ENCODE measurements around the gene CXCR3. TPM values are rescaled to one million over a fixed set of nuclear protein-coding genes. Genes with fewer than 3 reads are reported as not detected.
A peak's percentile ranks its signal among the peaks of the same experiment; 100 is the strongest.

Gene CXCR3
- total and polyA plus RNA-seq, 10 of the 15 experiments (the other 5 are each of a cell fraction or from before 2014, with no cell fraction given), result 1.4 to 48.2 (median 15.7) TPM

DNA sequence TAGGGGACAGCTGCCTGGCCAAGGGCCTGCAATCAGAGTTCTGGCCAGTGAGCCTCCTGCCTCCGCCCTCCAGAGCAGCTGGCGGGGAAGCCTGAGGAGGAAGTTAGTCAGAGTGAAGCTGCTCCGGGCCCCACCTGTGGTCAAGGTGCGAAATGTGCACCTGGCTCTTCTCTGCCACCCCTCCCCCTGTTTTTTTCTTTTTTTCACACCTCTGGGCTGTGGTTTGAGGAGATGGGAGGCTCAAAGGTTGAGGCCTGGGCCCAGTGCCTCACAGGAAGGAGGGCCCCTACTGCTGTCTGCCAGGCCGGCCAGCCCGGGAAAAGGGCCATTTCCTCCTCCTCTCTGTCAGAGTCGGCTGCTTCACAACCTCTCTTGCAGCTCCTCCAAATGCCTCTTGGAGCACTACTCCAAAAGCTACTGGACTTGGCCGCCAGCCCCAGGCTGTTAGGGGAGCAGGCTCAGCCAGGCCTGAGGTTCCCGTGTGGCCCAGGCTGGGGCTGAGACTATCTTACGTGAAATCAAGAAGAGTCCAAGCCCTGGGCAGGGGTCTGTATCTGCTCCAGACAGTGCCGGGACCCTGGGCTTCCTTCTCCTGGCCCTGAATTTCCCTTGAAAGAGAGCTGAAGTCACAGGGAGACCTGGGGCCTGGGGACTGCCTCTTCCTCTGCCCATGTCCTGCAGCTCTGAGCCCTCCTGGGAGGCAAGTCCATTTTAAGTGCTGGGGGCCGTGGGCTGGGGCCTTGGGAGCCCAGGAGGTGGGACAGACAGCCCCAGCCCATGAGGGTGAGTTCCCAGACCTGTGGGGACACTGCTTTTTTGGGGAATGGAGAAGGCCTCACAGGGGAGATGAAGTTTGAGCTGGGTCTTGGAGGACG, 4.5 kb upstream of the CXCR3 start (continued):
- TF ChIP-seq, protein P1, sequence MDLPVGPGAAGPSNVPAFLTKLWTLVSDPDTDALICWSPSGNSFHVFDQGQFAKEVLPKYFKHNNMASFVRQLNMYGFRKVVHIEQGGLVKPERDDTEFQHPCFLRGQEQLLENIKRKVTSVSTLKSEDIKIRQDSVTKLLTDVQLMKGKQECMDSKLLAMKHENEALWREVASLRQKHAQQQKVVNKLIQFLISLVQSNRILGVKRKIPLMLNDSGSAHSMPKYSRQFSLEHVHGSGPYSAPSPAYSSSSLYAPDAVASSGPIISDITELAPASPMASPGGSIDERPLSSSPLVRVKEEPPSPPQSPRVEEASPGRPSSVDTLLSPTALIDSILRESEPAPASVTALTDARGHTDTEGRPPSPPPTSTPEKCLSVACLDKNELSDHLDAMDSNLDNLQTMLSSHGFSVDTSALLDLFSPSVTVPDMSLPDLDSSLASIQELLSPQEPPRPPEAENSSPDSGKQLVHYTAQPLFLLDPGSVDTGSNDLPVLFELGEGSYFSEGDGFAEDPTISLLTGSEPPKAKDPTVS (IDR thresholded peaks at IDR 0.05; ENCODE audit: low read depth, low read length), result no peak
- TF ChIP-seq CUX1 (IDR thresholded peaks at IDR 0.05; ENCODE audit: insufficient replicate concordance, low read depth, low read length) (no peak), NFYA (IDR thresholded peaks at IDR 0.05; ENCODE audit: borderline replicate concordance, low read depth, low read length) (no peak), POU2F2 (IDR thresholded peaks at IDR 0.05; ENCODE audit: borderline replicate concordance, low read depth, low read length) (peak; percentile 75; the same call in 2 of the 3 replicates), CEBPB (IDR thresholded peaks at IDR 0.05; ENCODE audit: borderline replicate concordance in 1 of 2, low read depth in 2 of 2, low read length in 2 of 2) (no peak), SIX5 (IDR thresholded peaks at IDR 0.05; ENCODE audit: low read depth, low read length, severe bottlenecking) (no peak), MYB (IDR thresholded peaks at IDR 0.05; ENCODE audit: borderline replicate concordance, low read depth, low read length) (peak; percentile 66; the same call in 1 of the 2 replicates), ZBED1 (IDR thresholded peaks at IDR 0.05; ENCODE audit: borderline replicate concordance) (no peak; the same call in 1 of the 2 replicates), NFXL1 (IDR thresholded peaks at IDR 0.05; ENCODE audit: borderline replicate concordance) (no peak), IRF5 (IDR thresholded peaks at IDR 0.05; ENCODE audit: borderline replicate concordance) (no peak), HCFC1 (IDR thresholded peaks at IDR 0.05; ENCODE audit: low read length) (no peak), ATF7 (IDR thresholded peaks at IDR 0.05; ENCODE audit: low read depth) (peak; percentile 74), NR2F1 (conservative IDR thresholded peaks at IDR 0.05) (peak; percentile 95), IKZF1 (conservative IDR thresholded peaks at IDR 0.05) (peak; percentile 99), BMI1 (IDR thresholded peaks at IDR 0.05; ENCODE audit: borderline replicate concordance) (peak; percentile 88), ZNF24 (IDR thresholded peaks at IDR 0.05) (peak; percentile 13; the same call in 1 of the 2 replicates), CBFB (IDR thresholded peaks at IDR 0.05; ENCODE audit: low read depth) (peak; percentile 90; the same call in 1 of the 2 replicates), MEF2A (IDR thresholded peaks at IDR 0.05; ENCODE audit: insufficient read depth, low read depth, low read length) (peak; percentile 65; the same call in 1 of the 2 replicates)
- TF ChIP-seq, protein P2, sequence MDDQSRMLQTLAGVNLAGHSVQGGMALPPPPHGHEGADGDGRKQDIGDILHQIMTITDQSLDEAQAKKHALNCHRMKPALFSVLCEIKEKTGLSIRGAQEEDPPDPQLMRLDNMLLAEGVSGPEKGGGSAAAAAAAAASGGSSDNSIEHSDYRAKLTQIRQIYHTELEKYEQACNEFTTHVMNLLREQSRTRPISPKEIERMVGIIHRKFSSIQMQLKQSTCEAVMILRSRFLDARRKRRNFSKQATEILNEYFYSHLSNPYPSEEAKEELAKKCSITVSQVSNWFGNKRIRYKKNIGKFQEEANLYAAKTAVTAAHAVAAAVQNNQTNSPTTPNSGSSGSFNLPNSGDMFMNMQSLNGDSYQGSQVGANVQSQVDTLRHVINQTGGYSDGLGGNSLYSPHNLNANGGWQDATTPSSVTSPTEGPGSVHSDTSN (IDR thresholded peaks at IDR 0.05; ENCODE audit: insufficient replicate concordance, low read depth, low read length), result no peak
